HCT116 (cell line): Measurements from ENCODE around the gene PARP14. TPM values are rescaled to one million over a fixed set of nuclear protein-coding genes. Genes with fewer than 3 reads are reported as not detected.
A peak's percentile ranks its signal among the peaks of the same experiment; 100 is the strongest.

Experiments
- ATAC-seq: fragments of 200-7000 bp; cut with Tn5 transposase; 2 replicates; pipeline ENCODE4 v1.9.1; 2020; ENCODE audit warnings: mild to moderate bottlenecking, moderate library complexity
- BruUV-seq: library from RNA; stranded (reverse); fragments of 400-500 nt; replicated peaks from 2 replicates; lab custom pipeline; 2021; lab: Mats Ljungman, UMichigan
- CTCF ChIA-PET: fragments of 300-600 bp; sonication (Branson Sonifier 250); formaldehyde crosslinking; loops from one replicate; lab custom pipeline; 2021; ENCODE audit warnings: antibody characterized with exemption; lab: Charles Lee
- POLR2A ChIA-PET: fragments of 300-600, 350-600 bp; sonication (Branson Sonifier 250); formaldehyde crosslinking; loops from one replicate; lab custom pipeline; 2021; ENCODE audit warnings: antibody characterized with exemption; lab: Charles Lee
- RAD21 ChIA-PET, 2 experiments: fragments of 300-600 bp; sonication (Branson Sonifier 250); formaldehyde crosslinking; loops; one replicate each; lab custom pipeline; 2023; ENCODE audit warnings: low total read pairs in 2 of 2; ENCODE audit not compliant: uncharacterized antibody in 2 of 2, unreplicated experiment in 2 of 2, low non-redundant PET in 1 of 2; lab: Charles Lee
- DNase-seq: peaks from one replicate; pipeline ENCODE4 v3.0.0-alpha.2; 2010; ENCODE audit warnings: low read depth, low spot score
- H2AFZ ChIP-seq: fragments of 200-600 bp; shearing (Covaris generic), sonication (generic); 2 replicates; pipeline ENCODE4 v1.6.1; 2017; ENCODE audit warnings: low read depth, mixed run types, mixed read lengths, antibody characterized with exemption, low read length; ENCODE audit not compliant: poor library complexity, severe bottlenecking
- H3K27ac ChIP-seq: 2 replicates; pipeline ENCODE4 v1.5.1; 2012; ENCODE audit warnings: low read depth, low read length
- H3K27me3 ChIP-seq: fragments of 200-600 bp; sonication (generic); 2 replicates; pipeline ENCODE4 v1.6.1; 2016; ENCODE audit warnings: mixed run types, low read length, mixed read lengths; ENCODE audit not compliant: insufficient read depth
- H3K36me3 ChIP-seq, 2 experiments: fragments of 200-500 bp in 1 of 2; fragments of 200-600 bp in 1 of 2; sonication (Bioruptor generic) in 1 of 2; sonication (generic) in 1 of 2; 2 replicates each; pipeline versions ENCODE4 v1.5.1 to v1.6.1; 2014 to 2016; ENCODE audit warnings: low read length in 2 of 2, inconsistent platforms in 1 of 2, mixed read lengths in 1 of 2, mixed run types in 1 of 2; ENCODE audit not compliant: insufficient read depth in 2 of 2, control insufficient read depth in 1 of 2
- H3K4me1 ChIP-seq, 2 experiments: fragments of 200-600 bp in 1 of 2; sonication (generic) in 1 of 2; 2 replicates each; pipeline versions ENCODE4 v1.5.1 to v1.6.1; 2012 to 2017; ENCODE audit warnings: low read length in 2 of 2, inconsistent platforms in 1 of 2, mild to moderate bottlenecking in 1 of 2, mixed read lengths in 1 of 2, mixed run types in 1 of 2, moderate library complexity in 1 of 2; ENCODE audit not compliant: insufficient read depth in 2 of 2, control insufficient read depth in 1 of 2
- H3K4me2 ChIP-seq: fragments of 200-600 bp; sonication (generic); 2 replicates; pipeline ENCODE4 v1.6.1; 2017; ENCODE audit warnings: mixed run types, low read length, mixed read lengths
- H3K4me3 ChIP-seq, 2 experiments: fragments of 200-600 bp in 1 of 2; sonication (generic) in 1 of 2; replicated peaks in 1 of 2; 2 replicates each; pipeline ENCODE4 v1.5.1; 2011 to 2016; ENCODE audit warnings: low read length in 2 of 2, control low read depth in 1 of 2, low read depth in 1 of 2, mild to moderate bottlenecking in 1 of 2, mixed read lengths in 1 of 2, mixed run types in 1 of 2
- H3K79me2 ChIP-seq: fragments of 200-600 bp; sonication (generic); 2 replicates; pipeline ENCODE4 v1.6.1; 2017; ENCODE audit warnings: mild to moderate bottlenecking, mixed run types, low read length, moderate library complexity, mixed read lengths; ENCODE audit not compliant: insufficient read depth
- H3K9ac ChIP-seq: fragments of 200-600 bp; sonication (generic); 2 replicates; pipeline ENCODE4 v1.6.1; 2016; ENCODE audit warnings: low read length, mixed read lengths
- H3K9me2 ChIP-seq: fragments of 200-600 bp; sonication (generic), shearing (Covaris generic); 2 replicates; pipeline ENCODE4 v1.6.1; 2017; ENCODE audit warnings: mixed run types, mild to moderate bottlenecking, moderate library complexity; ENCODE audit not compliant: insufficient read depth
- H3K9me3 ChIP-seq, 2 experiments: fragments of 200-500 bp in 1 of 2; fragments of 200-600 bp in 1 of 2; sonication (Bioruptor generic) in 1 of 2; sonication (generic) in 1 of 2; 2 replicates each; pipeline ENCODE4 v1.6.1; 2014 to 2017; ENCODE audit warnings: low read length in 2 of 2, mixed read lengths in 2 of 2, inconsistent platforms in 1 of 2, low read depth in 1 of 2, mild to moderate bottlenecking in 1 of 2, mixed run types in 1 of 2, moderate library complexity in 1 of 2; ENCODE audit not compliant: control insufficient read depth in 1 of 2, insufficient read depth in 1 of 2
- H4K20me1 ChIP-seq: fragments of 200-600 bp; sonication (generic), shearing (Covaris generic); 2 replicates; pipeline ENCODE4 v1.6.1; 2017; ENCODE audit warnings: mixed run types, mild to moderate bottlenecking, moderate library complexity; ENCODE audit not compliant: insufficient read depth
- ATF3 ChIP-seq: IDR thresholded peaks from 2 replicates; pipeline ENCODE4 v1.6.1; 2012
- CBX3 ChIP-seq: IDR thresholded peaks from 2 replicates; pipeline ENCODE4 v1.6.1; 2012; ENCODE audit warnings: low read depth
- CEBPB ChIP-seq: IDR thresholded peaks from 2 replicates; pipeline ENCODE4 v1.6.1; 2012; ENCODE audit warnings: low read depth
- CTCF ChIP-seq, 3 experiments: fragments of 200-600 bp in 1 of 3; sonication (generic) in 1 of 3; IDR thresholded peaks in 2 of 3; conservative IDR thresholded peaks in 1 of 3; 2 replicates each; pipeline ENCODE4 v1.5.1; 2012 to 2017; ENCODE audit warnings: low read depth in 2 of 3, low read length in 2 of 3, antibody characterized with exemption in 1 of 3, borderline replicate concordance in 1 of 3, control low read depth in 1 of 3, mild to moderate bottlenecking in 1 of 3, mixed read lengths in 1 of 3, mixed run types in 1 of 3, moderate library complexity in 1 of 3; ENCODE audit not compliant: insufficient read depth in 1 of 3
- ELF1 ChIP-seq: IDR thresholded peaks from 2 replicates; pipeline ENCODE4 v1.6.1; 2012; ENCODE audit warnings: low read depth, borderline replicate concordance
- EZH2 ChIP-seq: fragments of 200-600 bp; sonication (generic); IDR thresholded peaks from 2 replicates; pipeline ENCODE4 v1.6.1; 2017; ENCODE audit warnings: antibody characterized with exemption, mixed run types
- FOSL1 ChIP-seq: IDR thresholded peaks from 2 replicates; pipeline ENCODE4 v1.6.1; 2012; ENCODE audit warnings: low read depth
- POLR2A ChIP-seq: IDR thresholded peaks from 2 replicates; pipeline ENCODE4 v1.7.0; 2011; ENCODE audit warnings: borderline replicate concordance; ENCODE audit not compliant: insufficient read depth, insufficient read length; ENCODE audit errors: extremely low read depth
- POLR2AphosphoS5 ChIP-seq: IDR thresholded peaks from 2 replicates; pipeline ENCODE4 v1.6.1; 2011; ENCODE audit warnings: mild to moderate bottlenecking, low read depth, low read length, moderate library complexity
- RAD21 ChIP-seq: IDR thresholded peaks from 2 replicates; pipeline ENCODE4 v1.6.1; 2012; ENCODE audit warnings: low read depth, mild to moderate bottlenecking
- REST ChIP-seq: IDR thresholded peaks from 2 replicates; pipeline ENCODE4 v1.6.1; 2012; ENCODE audit warnings: low read depth
- SIN3A ChIP-seq: IDR thresholded peaks from 2 replicates; pipeline ENCODE4 v1.6.1; 2012; ENCODE audit warnings: low read depth
- SP1 ChIP-seq: IDR thresholded peaks from 2 replicates; pipeline ENCODE4 v1.6.1; 2012; ENCODE audit warnings: low read depth
- SRF ChIP-seq: IDR thresholded peaks from 2 replicates; pipeline ENCODE4 v1.6.1; 2012; ENCODE audit warnings: low read depth
- TCF7L2 ChIP-seq: IDR thresholded peaks from 2 replicates; pipeline ENCODE4 v1.7.0; 2011; ENCODE audit warnings: borderline replicate concordance, inconsistent platforms; ENCODE audit not compliant: insufficient read depth, insufficient read length; ENCODE audit errors: extremely low read depth
- ZBTB33 ChIP-seq: IDR thresholded peaks from 2 replicates; pipeline ENCODE4 v1.6.1; 2011; ENCODE audit warnings: mild to moderate bottlenecking, low read length, moderate library complexity; ENCODE audit not compliant: insufficient replicate concordance; ENCODE audit errors: extremely low read depth
- ZFX ChIP-seq: fragments of 450-650 bp; IDR thresholded peaks from 2 replicates; pipeline ENCODE4 v1.6.1; 2017
- ZNF274 ChIP-seq: fragments of 200-500 bp; sonication (Bioruptor generic); IDR thresholded peaks from 2 replicates; pipeline ENCODE4 v1.6.1; 2014; ENCODE audit warnings: mild to moderate bottlenecking, low read depth, low read length, inconsistent platforms
- intact Hi-C: fragments of 100-400 bp; cut with micrococcal nuclease; formaldehyde crosslinking; loops from 2 replicates; pipeline ENCODE4 v1.10.0; 2022
- total RNA-seq: library from RNA; stranded (reverse); gene quantifications from one replicate; pipeline ENCODE4 v1.2.1, GENCODE V29; 2021; ENCODE audit not compliant: unreplicated experiment

Gene PARP14
- total RNA-seq, 1 experiment from 2014 or later, result 12.2 TPM

GRCh38 chr3:122668930-122669730 lies 11.5 kb upstream of the PARP14 start:
- peak; percentile 89 for DNase-seq
- Histone ChIP-seq H4K20me1 (no peaks in the 10 kb centered on the region), H3K36me3 (no peaks in the 10 kb centered on the region), H2AFZ (peak overlapping the region; percentile 52), H3K9me2 (no peaks in the 10 kb centered on the region; the same call in 1 of the 2 replicates), H3K27ac (peak overlapping the region; percentile 69; the same call in 1 of the 2 replicates), H3K4me2 (peak overlapping the region; percentile 54), H3K27me3 (no peaks in the 10 kb centered on the region), H3K4me3 (peak overlapping the region in 1 of 2 experiments; percentile 11; a peak in 1 of 4 replicates), H3K4me1 (peaks cover 14 to 20% of the 10 kb centered on the region in 2 experiments), H3K79me2 (no peaks in the 10 kb centered on the region), H3K9me3 (no peaks in the 10 kb centered on the region), H3K9ac (peak overlapping the region; percentile 14; the same call in 1 of the 2 replicates)
- POLR2A ChIA-PET, result interaction anchor here (1.1 to 1.4 kb wide), 3 partner anchors 10 to 285 kb away, joined by 3 to 9 read pairs (median 3); partner anchors contain the start of gene FAM162A
- RAD21 ChIA-PET, result interaction anchor here in 1 of 2 experiments (1.3 kb wide), 1 partner anchor 10 kb away, joined by 6 read pairs; no protein-coding TSS in a partner anchor
- intact Hi-C loops, result no loop called here
- CTCF ChIA-PET, result interaction anchor here (0.9 to 1.2 kb wide), 2 partner anchors 10 to 276 kb away, joined by 3 to 12 read pairs; no protein-coding TSS in a partner anchor
- no TSS peak for BruUV-seq
- ATAC-seq, result peak; percentile 92
- TF ChIP-seq POLR2AphosphoS5 (peak; percentile 55; the same call in 1 of the 2 replicates), POLR2A (no peak), REST (no peak), TCF7L2 (peak; percentile 49), EZH2 (no peak), ZBTB33 (no peak), RAD21 (no peak), CTCF (IDR thresholded peaks at IDR 0.05 in 2 of 3, conservative IDR thresholded peaks at IDR 0.05 in 1 of 3; ENCODE audit: borderline replicate concordance in 1 of 3, insufficient read depth in 1 of 3, low read depth in 2 of 3, low read length in 2 of 3) (no peak), ZFX (no peak), CEBPB (peak; percentile 53), SP1 (peak; percentile 78), ZNF274 (no peak), CBX3 (peak; percentile 93), ATF3 (peak; percentile 31; the same call in 1 of the 2 replicates), FOSL1 (peak; percentile 97), SRF (peak; percentile 70; the same call in 1 of the 2 replicates), SIN3A (peak; percentile 33; the same call in 1 of the 2 replicates), ELF1 (no peak)
